SU-DHL-6 (cell line): Measurements from ENCODE around the gene XKRX.

Experiments used
- CTCF ChIP-seq: fragments of 200-600 bp; sonication (generic); IDR thresholded peaks from one replicate; pipeline ENCODE4 v1.5.1; 2017; ENCODE audit warnings: antibody characterized with exemption, mild to moderate bottlenecking, low read length, moderate library complexity; ENCODE audit not compliant: insufficient read depth, poor library complexity, severe bottlenecking
- EZH2phosphoT487 ChIP-seq: fragments of 200-600 bp; sonication (generic), shearing (Covaris generic); conservative IDR thresholded peaks from 2 replicates; pipeline ENCODE4 v1.6.1; 2018; ENCODE audit warnings: mild to moderate bottlenecking, antibody characterized with exemption, low read length, moderate library complexity, mixed read lengths

DNA sequence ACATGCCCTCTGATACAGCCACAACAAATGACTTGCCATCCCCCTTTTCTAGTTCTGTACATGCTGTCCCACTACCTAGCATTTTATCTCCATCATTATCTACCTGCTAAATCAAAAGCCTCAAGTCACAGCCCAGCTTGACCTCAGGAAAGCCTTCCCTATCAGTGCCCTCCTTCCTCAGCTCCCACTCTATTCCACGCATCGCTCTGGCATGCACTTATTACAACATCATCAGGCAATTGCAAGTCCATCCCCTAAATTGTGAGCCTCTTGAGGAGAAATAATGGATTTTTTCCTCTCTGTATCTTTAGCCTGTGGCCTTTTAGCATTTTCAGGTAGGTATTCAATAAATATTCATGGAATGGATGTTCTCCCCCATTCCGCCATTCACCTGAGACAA is 46.5 kb upstream of the XKRX start:
- TF ChIP-seq EZH2phosphoT487 (no peak), CTCF (no peak)
